Measurements from ENCODE around the gene METTL26. TPM values are rescaled to one million over a fixed set of nuclear protein-coding genes. Genes with fewer than 3 reads are reported as not detected.

Gene METTL26
- polyA plus RNA-seq, 2 of the 4 experiments (the other 2 are of a cell fraction) = 47.2 to 78.3 TPM

DNA sequence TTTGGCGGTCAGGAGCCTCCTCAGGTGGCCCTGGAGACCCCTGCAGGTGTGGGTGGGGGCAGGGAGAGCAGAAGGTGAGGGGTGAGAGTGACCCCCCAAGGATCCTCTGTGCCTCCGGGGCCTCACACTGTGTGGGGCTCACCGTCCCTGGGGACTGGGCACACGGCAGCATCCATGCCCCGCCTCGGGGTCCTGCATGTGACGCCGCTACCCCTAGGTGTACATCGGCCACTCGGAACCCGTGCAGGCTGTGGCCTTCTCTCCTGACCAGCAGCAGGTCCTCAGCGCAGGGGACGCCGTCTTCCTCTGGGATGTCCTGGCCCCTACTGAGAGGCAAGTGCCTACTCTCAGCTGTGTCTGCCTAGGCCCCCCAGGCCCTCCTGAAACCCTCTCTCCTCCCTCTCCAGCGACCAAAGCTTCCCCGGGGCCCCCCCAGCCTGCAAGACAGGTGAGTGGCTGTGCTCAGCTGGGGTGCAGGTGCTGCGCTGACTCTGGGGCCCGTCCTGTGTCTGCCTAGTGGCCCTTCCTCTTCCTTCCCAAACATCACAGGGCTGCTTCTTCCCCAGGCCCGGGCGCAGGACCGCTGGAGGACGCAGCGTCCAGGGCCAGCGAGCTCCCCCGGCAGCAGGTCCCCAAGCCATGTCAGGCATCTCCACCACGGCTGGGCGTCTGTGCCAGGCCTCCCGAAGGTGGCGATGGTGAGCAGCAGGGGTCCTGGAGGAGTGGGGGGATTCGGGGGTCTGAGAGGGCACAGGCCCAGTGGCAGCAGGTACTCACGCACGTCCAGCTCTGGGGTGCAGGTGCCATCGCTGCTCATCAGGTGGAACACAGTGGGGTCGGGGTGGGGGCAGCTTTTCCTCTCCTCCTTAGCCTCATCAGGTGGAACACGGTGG lies 22.8 kb upstream of the METTL26 start:
- H3K4me1 ChIP-seq = peaks cover 14% of the 10 kb centered on the region
- ChIA-PET POLR2A (interaction anchor here (0.9 kb wide), 1 partner anchor 70 kb away, joined by 3 read pairs; no protein-coding TSS in a partner anchor), CTCF (interaction anchor here (0.9 to 13.5 kb wide), 13 partner anchors 9 to 112 kb away, joined by 3 to 105 read pairs (median 6); partner anchors contain the start of genes MCRIP2, METTL26, RHOT2 and WDR90)
- no peak overlapping the region for H3K4me2 ChIP-seq
- DNase-seq (ENCODE audit: low read depth in 1 of 2, low spot score in 1 of 2) (no peak), FAIRE-seq (no peak), ATAC-seq (no peak)
- no peak overlapping the region for H3K27ac ChIP-seq
- WGBS (ENCODE audit: missing lambda C conversion rate) = 87% methylated on average over 32 of the region's 35 CpGs
- H3K9me3 ChIP-seq = no peaks in the 10 kb centered on the region
- H3K4me3 ChIP-seq = no peak overlapping the region
- TF ChIP-seq, protein P1, sequence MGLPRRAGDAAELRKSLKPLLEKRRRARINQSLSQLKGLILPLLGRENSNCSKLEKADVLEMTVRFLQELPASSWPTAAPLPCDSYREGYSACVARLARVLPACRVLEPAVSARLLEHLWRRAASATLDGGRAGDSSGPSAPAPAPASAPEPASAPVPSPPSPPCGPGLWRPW (IDR thresholded peaks at IDR 0.05) = no peak
- TF ChIP-seq HOXB13 (CRISPR knock-in tag; IDR thresholded peaks at IDR 0.05; ENCODE audit: low read depth) (no peak), GATA3 (IDR thresholded peaks at IDR 0.05; ENCODE audit: borderline replicate concordance) (no peak), HEYL (CRISPR knock-in tag; IDR thresholded peaks at IDR 0.05) (no peak), NPAS2 (CRISPR knock-in tag; IDR thresholded peaks at IDR 0.05; ENCODE audit: borderline replicate concordance) (no peak), NFE2L2 (conservative IDR thresholded peaks at IDR 0.05; ENCODE audit: low read length) (no peak), ZNF302 (CRISPR knock-in tag; IDR thresholded peaks at IDR 0.05) (no peak), ELK1 (IDR thresholded peaks at IDR 0.05; ENCODE audit: low read depth, low read length) (no peak), SMC3 (IDR thresholded peaks at IDR 0.05) (no peak), BCL3 (IDR thresholded peaks at IDR 0.05) (no peak), TP53 (CRISPR knock-in tag; IDR thresholded peaks at IDR 0.05) (no peak), ESRRA (IDR thresholded peaks at IDR 0.05; ENCODE audit: borderline replicate concordance, low read length) (no peak), PBX3 (IDR thresholded peaks at IDR 0.05) (no peak)
- TF ChIP-seq, protein P2, sequence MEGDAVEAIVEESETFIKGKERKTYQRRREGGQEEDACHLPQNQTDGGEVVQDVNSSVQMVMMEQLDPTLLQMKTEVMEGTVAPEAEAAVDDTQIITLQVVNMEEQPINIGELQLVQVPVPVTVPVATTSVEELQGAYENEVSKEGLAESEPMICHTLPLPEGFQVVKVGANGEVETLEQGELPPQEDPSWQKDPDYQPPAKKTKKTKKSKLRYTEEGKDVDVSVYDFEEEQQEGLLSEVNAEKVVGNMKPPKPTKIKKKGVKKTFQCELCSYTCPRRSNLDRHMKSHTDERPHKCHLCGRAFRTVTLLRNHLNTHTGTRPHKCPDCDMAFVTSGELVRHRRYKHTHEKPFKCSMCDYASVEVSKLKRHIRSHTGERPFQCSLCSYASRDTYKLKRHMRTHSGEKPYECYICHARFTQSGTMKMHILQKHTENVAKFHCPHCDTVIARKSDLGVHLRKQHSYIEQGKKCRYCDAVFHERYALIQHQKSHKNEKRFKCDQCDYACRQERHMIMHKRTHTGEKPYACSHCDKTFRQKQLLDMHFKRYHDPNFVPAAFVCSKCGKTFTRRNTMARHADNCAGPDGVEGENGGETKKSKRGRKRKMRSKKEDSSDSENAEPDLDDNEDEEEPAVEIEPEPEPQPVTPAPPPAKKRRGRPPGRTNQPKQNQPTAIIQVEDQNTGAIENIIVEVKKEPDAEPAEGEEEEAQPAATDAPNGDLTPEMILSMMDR (IDR thresholded peaks at IDR 0.05) = no peak
- TF ChIP-seq, protein P3, sequence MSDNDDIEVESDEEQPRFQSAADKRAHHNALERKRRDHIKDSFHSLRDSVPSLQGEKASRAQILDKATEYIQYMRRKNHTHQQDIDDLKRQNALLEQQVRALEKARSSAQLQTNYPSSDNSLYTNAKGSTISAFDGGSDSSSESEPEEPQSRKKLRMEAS (IDR thresholded peaks at IDR 0.05) = no peak

- WGBS (ENCODE audit: missing lambda C conversion rate) = 85% methylated on average over 13 of the region's 22 CpGs
- Histone ChIP-seq H3K9me3 (no peaks in the 10 kb centered on the region), H3K4me3 (no peak overlapping the region), H3K4me2 (no peak overlapping the region), H3K27ac (no peak overlapping the region), H3K4me1 (peaks cover 14% of the 10 kb centered on the region)
- DNase-seq (ENCODE audit: low read depth in 1 of 2, low spot score in 1 of 2) (no peak), ATAC-seq (no peak), FAIRE-seq (no peak)
- ChIA-PET POLR2A (no interaction called here), CTCF (interaction anchor here (0.5 to 13.5 kb wide), 8 partner anchors 11 to 561 kb away, joined by 3 to 105 read pairs (median 3); partner anchors contain the start of gene RHOT2)
- TF ChIP-seq KDM1A (IDR thresholded peaks at IDR 0.05; ENCODE audit: low read depth) = no peak
- no peak for TF ChIP-seq TFCP2L1 (CRISPR knock-in tag; IDR thresholded peaks at IDR 0.05)
- TF ChIP-seq, protein P2 (IDR thresholded peaks at IDR 0.05) = no peak
- TF ChIP-seq FOSB (CRISPR knock-in tag; IDR thresholded peaks at IDR 0.05) = no peak
- no peak for TF ChIP-seq HDAC2 (IDR thresholded peaks at IDR 0.05)
- TF ChIP-seq PHF8 (IDR thresholded peaks at IDR 0.05; ENCODE audit: borderline replicate concordance, low read depth) = no peak
- TF ChIP-seq TP53 (CRISPR knock-in tag; IDR thresholded peaks at IDR 0.05) = no peak
- no peak for TF ChIP-seq SMC3 (IDR thresholded peaks at IDR 0.05)
- no peak for TF ChIP-seq USF2 (IDR thresholded peaks at IDR 0.05)
- no peak for TF ChIP-seq ESRRA (IDR thresholded peaks at IDR 0.05; ENCODE audit: borderline replicate concordance, low read length)
- no peak for TF ChIP-seq HMGXB4 (CRISPR knock-in tag; IDR thresholded peaks at IDR 0.05; ENCODE audit: borderline replicate concordance)
- TF ChIP-seq MAFK (IDR thresholded peaks at IDR 0.05; ENCODE audit: partially characterized antibody) = no peak
- TF ChIP-seq SREBF2 (IDR thresholded peaks at IDR 0.05) = no peak
Observed at GRCh38 chr16:657487-657886, 21.4 kb upstream of the METTL26 start.

Data from A549 (cell line).